ENCODE data around the gene RUVBL1. TPM values are rescaled to one million over a fixed set of nuclear protein-coding genes. Genes with fewer than 3 reads are reported as not detected.

Gene RUVBL1
- total and polyA plus RNA-seq, 2 of the 4 experiments (the other 2 are of a cell fraction), result 68.7 to 83.3 TPM

GRCh38 chr3:128111147-128111546 is 12.5 kb downstream of the RUVBL1 start:
- no peak overlapping the region for H2BK120ac ChIP-seq (ENCODE audit: low read depth, low read length)
- no peak overlapping the region for H3K4ac ChIP-seq (ENCODE audit: low read depth, low read length)
- H3K36me3 ChIP-seq (ENCODE audit: control insufficient read depth, insufficient read depth, low read length), result peaks cover 2% of the 10 kb centered on the region; the same call in 1 of the 2 replicates
- no peak overlapping the region for H3K18ac ChIP-seq (ENCODE audit: low read depth, low read length)
- WGBS, 2 experiments (ENCODE audit: extremely low coverage in 2 of 2, insufficient read length in 1 of 2), result 100% methylated on average over 4 of the region's 5 CpGs; no CpG with 5 or more reads in 1 of the 2 experiments
- peaks cover 14% of the 10 kb centered on the region for H3K4me1 ChIP-seq (ENCODE audit: control insufficient read depth, insufficient read depth, low read length)
- in situ Hi-C loops (cut with MboI; ENCODE audit: low sequenced_read_pairs), result no loop called here
- no peak overlapping the region for H2AK5ac ChIP-seq (ENCODE audit: low read depth, low read length)
- H2BK15ac ChIP-seq (ENCODE audit: low read depth, low read length), result no peak overlapping the region
- peaks cover 22% of the 10 kb centered on the region for H3K9me1 ChIP-seq (ENCODE audit: insufficient read depth, low read length)
- no peaks in the 10 kb centered on the region for H3K27me3 ChIP-seq (ENCODE audit: control insufficient read depth, insufficient read depth, low read length)
- H2AFZ ChIP-seq (replicated peaks; ENCODE audit: low read length, poor library complexity), result no peak overlapping the region
- ChIA-PET CTCF (no interaction called here), POLR2A (ENCODE audit: unreplicated experiment) (no interaction called here)
- H3K23ac ChIP-seq (ENCODE audit: low read depth, low read length), result no peak overlapping the region
- H3K27ac ChIP-seq (ENCODE audit: insufficient read depth, low read length), result no peak overlapping the region
- no TSS peak for BruUV-seq (replicated peaks)
- intact Hi-C loops (cut with micrococcal nuclease), result no loop called here
- no peak overlapping the region for H2AK9ac ChIP-seq (replicated peaks; ENCODE audit: low read depth, low read length, poor library complexity)
- ATAC-seq (ENCODE audit: low read depth), result no peak
- H4K5ac ChIP-seq (ENCODE audit: low read depth, low read length), result no peak overlapping the region
- peaks cover 7% of the 10 kb centered on the region; the same call in 1 of the 2 replicates for H4K20me1 ChIP-seq (ENCODE audit: insufficient read depth, low read length)
- no peak overlapping the region for H2BK20ac ChIP-seq (ENCODE audit: low read depth, low read length)
- no peak overlapping the region for H4K8ac ChIP-seq (ENCODE audit: low read depth in 2 of 2, low read length in 2 of 2)
- no peak overlapping the region for H3K4me3 ChIP-seq (ENCODE audit: insufficient read depth, low read depth, low read length)
- no peak overlapping the region for H3K4me2 ChIP-seq (ENCODE audit: low read depth, low read length)
- DNase-seq, result no peak
- no peak overlapping the region for H4K91ac ChIP-seq (ENCODE audit: insufficient read depth, low read depth, low read length)
- no peak overlapping the region for H3K9ac ChIP-seq (ENCODE audit: low read depth, low read length)
- H3K79me1 ChIP-seq (ENCODE audit: low read depth in 1 of 2, low read length in 2 of 2), result peaks cover 26 to 56% of the 10 kb centered on the region in 2 experiments
- dilution Hi-C loops (cut with HindIII; ENCODE audit: low sequenced_read_pairs, unreplicated experiment), result no loop called here
- no peak for TF ChIP-seq RAD21 (IDR thresholded peaks at IDR 0.05; ENCODE audit: low read length)
- TF ChIP-seq USF2 (IDR thresholded peaks at IDR 0.05; ENCODE audit: low read depth, low read length), result no peak
- no peak for TF ChIP-seq BHLHE40 (IDR thresholded peaks at IDR 0.05; ENCODE audit: low read depth, low read length)
- TF ChIP-seq CHD1 (IDR thresholded peaks at IDR 0.05; ENCODE audit: low read depth, low read length), result no peak
- TF ChIP-seq RFX5 (IDR thresholded peaks at IDR 0.05; ENCODE audit: low read depth, low read length), result no peak
- TF ChIP-seq CEBPB (IDR thresholded peaks at IDR 0.05; ENCODE audit: low read depth, low read length), result no peak
- no peak for TF ChIP-seq ELK1 (IDR thresholded peaks at IDR 0.05; ENCODE audit: borderline replicate concordance, low read depth, low read length)
- no peak for TF ChIP-seq MAFK (IDR thresholded peaks at IDR 0.05; ENCODE audit: low read depth, low read length)
- no peak overlapping the region for H3K56ac ChIP-seq (ENCODE audit: extremely low read depth, insufficient read depth, low read length)
- no peak overlapping the region for H3K14ac ChIP-seq (replicated peaks; ENCODE audit: low read depth, low read length)
- no peak overlapping the region for H2BK5ac ChIP-seq (ENCODE audit: low read depth, low read length, poor library complexity, severe bottlenecking)
- H3K9me3 ChIP-seq (ENCODE audit: control insufficient read depth, insufficient read depth, low read length), result no peaks in the 10 kb centered on the region

Data from IMR-90 (cell line).